22Rv1 (cell line): ENCODE measurements around the gene UPP2.

Experiments
- CTCF ChIP-seq: fragments of 450-650 bp; IDR thresholded peaks from 2 replicates; pipeline ENCODE4 v1.5.1; 2017; ENCODE audit warnings: mild to moderate bottlenecking
- ZFX ChIP-seq: fragments of 450-650 bp; IDR thresholded peaks from 2 replicates; pipeline ENCODE4 v1.6.1; 2017; ENCODE audit warnings: antibody characterized with exemption, borderline replicate concordance

- TF ChIP-seq CTCF (no peak), ZFX (no peak)
These were observed 24.3 kb downstream of the UPP2 start for GRCh38 chr2:158125756-158126498.
